Stimulated activated CD4-positive, alpha-beta T cell treated with anti-CD3 and anti-CD28 coated beads, Interleukin-15, amount 100 ng/mL, for 1 hour (primary cell): ENCODE measurements around the gene EPB41.
"Not testable (repeated sequence)": the region's sequence is repeated elsewhere in the genome, so short reads cannot be mapped to it uniquely, and the experiment has no call there.

ENCODE experiments used
- DNase-seq, 2 donors: peaks; one replicate each; pipeline ENCODE4 v3.0.0-alpha.2; 2020; ENCODE audit warnings: low read depth in 1 of 2, low spot score in 1 of 2

EPB41 gene

GRCh38 chr1:29094954-29095353, 180.6 kb downstream of the EPB41 start:
- DNase-seq, result no peak

GRCh38 chr1:29096231-29096886, 182.0 kb downstream of the EPB41 start:
- DNase-seq, result no peak

GRCh38 chr1:29099286-29099685, 184.9 kb downstream of the EPB41 start:
- DNase-seq, result no peak

GRCh38 chr1:29100487-29100886, 186.1 kb downstream of the EPB41 start:
- no peak for DNase-seq

GRCh38 chr1:29105822-29106221, 191.5 kb downstream of the EPB41 start:
- no peak for DNase-seq

GRCh38 chr1:29108041-29108440, 193.7 kb downstream of the EPB41 start:
- not testable (repeated sequence) for DNase-seq

- no peak for DNase-seq
Observed at GRCh38 chr1:29112705-29113412, 198.5 kb downstream of the EPB41 start.

- no peak for DNase-seq
Observed at GRCh38 chr1:29113413-29114117, 199.2 kb downstream of the EPB41 start.

GRCh38 chr1:29114654-29115053, 200.3 kb downstream of the EPB41 start:
- DNase-seq, result no peak

GRCh38 chr1:29117381-29117780, 203.0 kb downstream of the EPB41 start:
- DNase-seq, result no peak

GRCh38 chr1:29119121-29119929, 205.0 kb downstream of the EPB41 start:
- DNase-seq, result no peak

GRCh38 chr1:29120367-29120766, 206.0 kb downstream of the EPB41 start:
- no peak for DNase-seq

- DNase-seq, result peak; percentile 37 to 57
Observed at GRCh38 chr1:29120947-29121485, 206.6 kb downstream of the EPB41 start.

GRCh38 chr1:29121516-29121935, 207.2 kb downstream of the EPB41 start:
- no peak for DNase-seq

- DNase-seq, result no peak
Observed at GRCh38 chr1:29121936-29122681, 207.7 kb downstream of the EPB41 start.

- no peak for DNase-seq
Observed at GRCh38 chr1:29122682-29123052, 208.3 kb downstream of the EPB41 start.

GRCh38 chr1:29123053-29123886, 208.9 kb downstream of the EPB41 start:
- no peak for DNase-seq

- DNase-seq, result no peak
Observed at GRCh38 chr1:29123887-29124365, 209.6 kb downstream of the EPB41 start, which contains the start of gene TMEM200B. Gene TMEM200B, minus strand, starts transcription at chr1:29123903. Its CDS starts 2,075 bp downstream, at chr1:29121828.
